ENCODE measurements around the gene ARHGEF6.

- TF ChIP-seq POLR2AphosphoS5 (IDR thresholded peaks at IDR 0.05; ENCODE audit: low read depth, low read length) (no peak), TAF1 (IDR thresholded peaks at IDR 0.05; ENCODE audit: borderline replicate concordance, insufficient read depth, low read length) (no peak), REST (IDR thresholded peaks at IDR 0.05; ENCODE audit: insufficient read depth in 1 of 2, low read depth in 2 of 2, low read length in 2 of 2) (no peak)
These were observed 124.3 kb downstream of the ARHGEF6 start for GRCh38 chrX:136656361-136656964.
